Measurements from ENCODE around the gene PHACTR2.

Gene PHACTR2

DNA sequence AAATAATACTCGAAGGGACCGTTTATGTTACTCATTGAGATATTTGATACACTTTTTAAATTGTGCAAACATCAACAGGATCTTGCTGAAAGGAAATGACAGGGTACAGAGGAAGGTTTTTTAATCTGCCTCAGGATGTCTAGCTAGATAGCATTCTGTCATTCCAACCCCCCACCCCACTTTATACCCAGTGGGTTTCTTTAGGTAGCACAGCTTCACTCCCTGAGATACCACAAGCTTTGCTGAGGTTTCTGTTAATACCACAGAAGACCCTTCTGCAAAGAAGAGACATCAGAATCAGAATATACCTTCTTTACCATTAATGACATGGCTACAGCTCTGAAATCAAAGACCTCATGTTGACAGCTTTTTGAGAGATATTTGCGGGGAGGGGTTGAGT lies 1.3 kb downstream of the PHACTR2 start:
- Mint-ChIP-seq H3K27me3 (ENCODE audit: low read depth) (no peaks in the 10 kb centered on the region), H3K4me3 (peak overlapping the region; percentile 91 to 97 (median 95)), H3K36me3 (ENCODE audit: low read depth) (peaks cover 22% of the 10 kb centered on the region), H3K27ac (peak overlapping the region; percentile 81 to 99 (median 96)), H3K4me1 (peaks cover 51% of the 10 kb centered on the region), H3K9me3 (peaks cover 11% of the 10 kb centered on the region)
- TF ChIP-seq, protein P1, sequence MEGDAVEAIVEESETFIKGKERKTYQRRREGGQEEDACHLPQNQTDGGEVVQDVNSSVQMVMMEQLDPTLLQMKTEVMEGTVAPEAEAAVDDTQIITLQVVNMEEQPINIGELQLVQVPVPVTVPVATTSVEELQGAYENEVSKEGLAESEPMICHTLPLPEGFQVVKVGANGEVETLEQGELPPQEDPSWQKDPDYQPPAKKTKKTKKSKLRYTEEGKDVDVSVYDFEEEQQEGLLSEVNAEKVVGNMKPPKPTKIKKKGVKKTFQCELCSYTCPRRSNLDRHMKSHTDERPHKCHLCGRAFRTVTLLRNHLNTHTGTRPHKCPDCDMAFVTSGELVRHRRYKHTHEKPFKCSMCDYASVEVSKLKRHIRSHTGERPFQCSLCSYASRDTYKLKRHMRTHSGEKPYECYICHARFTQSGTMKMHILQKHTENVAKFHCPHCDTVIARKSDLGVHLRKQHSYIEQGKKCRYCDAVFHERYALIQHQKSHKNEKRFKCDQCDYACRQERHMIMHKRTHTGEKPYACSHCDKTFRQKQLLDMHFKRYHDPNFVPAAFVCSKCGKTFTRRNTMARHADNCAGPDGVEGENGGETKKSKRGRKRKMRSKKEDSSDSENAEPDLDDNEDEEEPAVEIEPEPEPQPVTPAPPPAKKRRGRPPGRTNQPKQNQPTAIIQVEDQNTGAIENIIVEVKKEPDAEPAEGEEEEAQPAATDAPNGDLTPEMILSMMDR (IDR thresholded peaks at IDR 0.05; ENCODE audit: unreplicated experiment in 3 of 3) = no peak

DNA sequence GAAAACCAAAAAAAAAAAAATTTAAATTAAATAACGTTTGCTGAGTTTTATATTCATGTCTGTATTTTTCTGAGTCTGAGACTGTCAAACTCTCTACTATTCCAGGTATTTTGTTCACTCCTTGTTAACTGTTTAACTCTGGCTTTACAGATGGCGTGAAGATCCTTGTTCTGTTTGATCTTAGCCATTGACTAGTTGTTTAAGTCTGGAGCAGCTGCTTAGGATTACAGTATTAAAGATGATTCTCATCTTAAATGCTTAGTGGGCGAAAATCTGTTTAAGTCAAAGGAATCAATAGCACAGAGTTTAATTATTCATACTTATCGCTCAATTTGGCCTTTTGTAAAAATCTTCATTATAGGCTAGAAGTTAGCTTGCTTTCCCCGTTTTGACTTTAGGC lies 2.4 kb downstream of the PHACTR2 start:
- Mint-ChIP-seq H3K36me3 (ENCODE audit: low read depth) (peaks cover 26% of the 10 kb centered on the region), H3K4me3 (peak overlapping the region; percentile 68 to 97 (median 95)), H3K27me3 (ENCODE audit: low read depth) (no peaks in the 10 kb centered on the region), H3K9me3 (peaks cover 15% of the 10 kb centered on the region), H3K27ac (peak overlapping the region; percentile 81 to 99 (median 96)), H3K4me1 (peaks cover 40% of the 10 kb centered on the region)
- TF ChIP-seq, protein P1 (IDR thresholded peaks at IDR 0.05; ENCODE audit: unreplicated experiment in 3 of 3) = no peak

DNA sequence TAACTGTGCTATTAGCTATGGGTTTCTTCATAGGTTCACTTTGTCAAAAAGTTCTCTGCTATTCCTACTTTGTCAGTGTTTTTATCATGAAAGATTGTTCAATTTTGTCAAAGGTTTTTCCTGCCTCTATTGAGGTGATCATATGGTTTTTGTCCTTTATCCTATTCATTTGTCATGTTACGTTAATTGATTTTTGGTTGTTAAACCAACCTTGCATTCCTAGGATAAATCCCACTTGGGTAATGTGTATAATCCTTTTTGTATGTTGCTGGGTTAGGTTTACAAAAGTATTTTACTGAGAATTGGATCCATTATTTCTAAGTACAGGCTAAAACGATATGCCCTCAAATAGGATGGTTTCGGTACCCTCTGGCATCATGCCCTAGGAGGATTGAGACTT lies 5.0 kb downstream of the PHACTR2 start:
- peaks cover 26% of the 10 kb centered on the region for H3K36me3 Mint-ChIP-seq (ENCODE audit: low read depth)
- no peak overlapping the region for H3K27ac Mint-ChIP-seq
- no peak overlapping the region for H3K4me3 Mint-ChIP-seq
- TF ChIP-seq, protein P1 (IDR thresholded peaks at IDR 0.05; ENCODE audit: unreplicated experiment in 3 of 3) = no peak
- H3K27me3 Mint-ChIP-seq (ENCODE audit: low read depth) = no peaks in the 10 kb centered on the region
- H3K4me1 Mint-ChIP-seq = peaks cover 33% of the 10 kb centered on the region
- H3K9me3 Mint-ChIP-seq = peaks cover 15% of the 10 kb centered on the region

DNA sequence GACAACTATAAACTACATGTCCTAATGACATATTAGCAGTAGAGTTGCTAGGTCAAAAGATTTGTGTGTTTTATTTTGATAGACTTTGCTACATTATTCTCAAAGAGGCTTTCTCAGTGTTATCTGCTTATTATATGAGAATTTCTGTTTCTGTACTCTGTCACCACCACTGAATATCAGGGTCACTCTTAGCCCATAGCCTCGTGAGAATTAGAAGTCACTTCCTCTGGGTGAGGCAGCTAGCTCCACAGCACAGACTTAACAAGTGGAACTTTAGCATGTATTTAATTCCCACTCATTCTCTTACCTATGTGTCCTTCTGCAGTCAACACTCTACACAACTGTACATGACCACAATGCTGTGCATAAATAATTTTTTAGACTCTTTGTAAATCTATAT lies 6.7 kb downstream of the PHACTR2 start:
- Mint-ChIP-seq H3K36me3 (ENCODE audit: low read depth) (peaks cover 32% of the 10 kb centered on the region), H3K4me1 (peaks cover 42% of the 10 kb centered on the region), H3K27ac (no peak overlapping the region), H3K27me3 (ENCODE audit: low read depth) (peaks cover 4% of the 10 kb centered on the region), H3K4me3 (no peak overlapping the region), H3K9me3 (peaks cover 15% of the 10 kb centered on the region)
- TF ChIP-seq, protein P1 (IDR thresholded peaks at IDR 0.05; ENCODE audit: unreplicated experiment in 3 of 3) = no peak

DNA sequence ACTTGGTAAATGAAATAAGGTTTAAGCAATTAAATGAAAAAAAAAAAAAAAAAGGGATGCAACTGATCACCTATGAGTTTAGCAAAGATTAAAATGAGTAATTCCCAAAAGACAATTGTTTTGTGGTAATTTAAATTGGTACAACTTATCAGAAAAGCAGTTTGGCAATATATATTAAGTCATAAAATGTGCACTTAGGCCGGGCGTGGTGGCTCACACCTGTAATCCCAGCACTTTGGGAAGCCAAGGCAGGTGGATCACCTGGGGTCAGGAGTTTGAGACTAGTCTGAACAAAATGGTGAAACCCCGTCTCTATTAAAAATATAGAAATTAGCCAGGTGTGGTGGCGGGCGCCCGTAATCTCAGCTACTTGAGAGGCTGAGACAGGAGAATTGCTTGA lies 7.9 kb downstream of the PHACTR2 start:
- peaks cover 15% of the 10 kb centered on the region for H3K9me3 Mint-ChIP-seq
- TF ChIP-seq, protein P1 (IDR thresholded peaks at IDR 0.05; ENCODE audit: unreplicated experiment in 3 of 3) = no peak
- H3K27ac Mint-ChIP-seq = no peak overlapping the region
- H3K36me3 Mint-ChIP-seq (ENCODE audit: low read depth) = peaks cover 32% of the 10 kb centered on the region
- no peak overlapping the region for H3K4me3 Mint-ChIP-seq
- peaks cover 4% of the 10 kb centered on the region for H3K27me3 Mint-ChIP-seq (ENCODE audit: low read depth)
- peaks cover 38% of the 10 kb centered on the region for H3K4me1 Mint-ChIP-seq

DNA sequence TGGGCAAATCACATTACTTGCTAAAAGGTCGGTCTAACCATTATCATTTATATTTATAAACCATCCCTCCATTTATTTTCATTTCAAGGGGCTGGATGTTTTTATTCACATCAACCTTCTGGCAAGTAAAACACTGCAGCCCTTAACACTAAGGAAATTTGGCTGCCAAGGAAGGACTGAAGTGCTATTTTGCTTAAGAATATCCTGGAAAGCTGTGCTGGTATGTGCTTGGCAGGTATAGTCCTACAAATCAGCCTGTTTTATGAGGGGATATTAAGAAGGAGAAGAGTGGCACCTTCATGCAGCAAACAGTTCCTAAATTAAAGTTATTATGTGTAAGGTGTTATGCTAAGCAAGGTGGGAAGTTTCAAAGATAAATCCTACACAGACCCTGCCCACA lies 9.8 kb downstream of the PHACTR2 start:
- Mint-ChIP-seq H3K4me3 (no peak overlapping the region), H3K36me3 (ENCODE audit: low read depth) (peaks cover 23% of the 10 kb centered on the region), H3K9me3 (peaks cover 15% of the 10 kb centered on the region), H3K27me3 (ENCODE audit: low read depth) (peaks cover 4% of the 10 kb centered on the region), H3K4me1 (peaks cover 43% of the 10 kb centered on the region), H3K27ac (peak overlapping the region; percentile 65 to 75 (median 72))
- TF ChIP-seq, protein P1 (IDR thresholded peaks at IDR 0.05; ENCODE audit: unreplicated experiment in 3 of 3) = no peak

Data from nephron (organoid).